GM23338 (cell line): ENCODE results near the gene NEK11. TPM values are rescaled to one million over a fixed set of nuclear protein-coding genes. Genes with fewer than 3 reads are reported as not detected.

Experiments
- ATAC-seq: fragments of 200-7000 bp; cut with Tn5 transposase; 3 replicates; pipeline ENCODE4 v1.9.1; 2020
- DNase-seq: peaks from one replicate; pipeline ENCODE4 v3.0.0-alpha.2; 2015; ENCODE audit warnings: low spot score
- H2AFZ ChIP-seq: fragments of 200-600 bp; sonication (generic); 2 replicates; pipeline ENCODE4 v1.8.0; 2016; ENCODE audit warnings: antibody characterized with exemption, mild to moderate bottlenecking, moderate library complexity
- H3F3A ChIP-seq: fragments of 200-600 bp; sonication (generic); replicated peaks from 2 replicates; pipeline ENCODE4 v1.8.0; 2017; ENCODE audit warnings: antibody characterized with exemption, mixed run types, low read depth
- H3K27ac ChIP-seq: fragments of 200-600 bp; sonication (generic); 2 replicates; pipeline ENCODE4 v1.6.1; 2016; ENCODE audit warnings: low read depth
- H3K27me3 ChIP-seq: fragments of 200-600 bp; sonication (generic); 2 replicates; pipeline ENCODE4 v1.8.0; 2016; ENCODE audit warnings: mild to moderate bottlenecking, mixed run types, moderate library complexity; ENCODE audit not compliant: insufficient read depth
- H3K36me3 ChIP-seq: fragments of 200-600 bp; sonication (generic); 2 replicates; pipeline ENCODE4 v1.8.0; 2016; ENCODE audit warnings: mild to moderate bottlenecking; ENCODE audit not compliant: insufficient read depth
- H3K4me1 ChIP-seq: fragments of 200-600 bp; sonication (generic); 2 replicates; pipeline ENCODE4 v1.8.0; 2016; ENCODE audit warnings: mild to moderate bottlenecking, moderate library complexity; ENCODE audit not compliant: insufficient read depth
- H3K4me2 ChIP-seq: fragments of 200-600 bp; sonication (generic); 2 replicates; pipeline ENCODE4 v1.7.1; 2017; ENCODE audit warnings: mixed run types
- H3K4me3 ChIP-seq: fragments of 200-600 bp; sonication (generic); 2 replicates; pipeline ENCODE4 v1.6.1; 2016; ENCODE audit warnings: mixed run types
- H3K79me2 ChIP-seq: fragments of 200-600 bp; sonication (generic); replicated peaks from 2 replicates; pipeline ENCODE4 v1.8.0; 2017; ENCODE audit warnings: mild to moderate bottlenecking; ENCODE audit not compliant: insufficient read depth
- H3K9me2 ChIP-seq: fragments of 200-600 bp; sonication (generic); 2 replicates; pipeline ENCODE4 v1.8.0; 2017; ENCODE audit not compliant: insufficient read depth
- H4K20me1 ChIP-seq: fragments of 200-600 bp; sonication (generic); replicated peaks from 2 replicates; pipeline ENCODE4 v1.8.0; 2017; ENCODE audit warnings: mild to moderate bottlenecking; ENCODE audit not compliant: insufficient read depth
- H3K27ac Mint-ChIP-seq: 2 replicates; pipeline ENCODE4 v1.8.0; 2020; ENCODE audit warnings: inconsistent platforms, mild to moderate bottlenecking, moderate library complexity, mixed read lengths
- H3K27me3 Mint-ChIP-seq: 3 replicates; pipeline ENCODE4 v1.8.0; 2022; ENCODE audit warnings: low read depth, mild to moderate bottlenecking, moderate library complexity, mixed read lengths, inconsistent platforms; ENCODE audit not compliant: insufficient read depth, poor library complexity
- H3K36me3 Mint-ChIP-seq: 3 replicates; pipeline ENCODE4 v1.8.0; 2021; ENCODE audit warnings: low read depth, mild to moderate bottlenecking, inconsistent platforms, moderate library complexity, mixed read lengths
- H3K4me1 Mint-ChIP-seq: 3 replicates; pipeline ENCODE4 v1.8.0; 2020; ENCODE audit warnings: mild to moderate bottlenecking, inconsistent platforms, mixed read lengths
- H3K4me3 Mint-ChIP-seq: 3 replicates; pipeline ENCODE4 v1.8.0; 2021; ENCODE audit warnings: moderate library complexity, mild to moderate bottlenecking, inconsistent platforms, mixed read lengths
- H3K9me3 Mint-ChIP-seq: 3 replicates; pipeline ENCODE4 v1.8.0; 2020; ENCODE audit warnings: moderate library complexity, mild to moderate bottlenecking, inconsistent platforms, mixed read lengths
- CREB1 ChIP-seq: fragments of 250-450 bp; sonication (Bioruptor Pico); IDR thresholded peaks from 2 replicates; pipeline ENCODE4 v1.5.0; 2020; ENCODE audit warnings: low read depth, mild to moderate bottlenecking, moderate library complexity
- CTCF ChIP-seq, 2 experiments: fragments of 200-600 bp in 1 of 2; sonication (generic) in 1 of 2; conservative IDR thresholded peaks; 2 replicates each; pipeline versions ENCODE4 v1.5.1 to v1.6.1; 2016 to 2017; ENCODE audit warnings: antibody characterized with exemption in 2 of 2, low read depth in 2 of 2, mild to moderate bottlenecking in 2 of 2, moderate library complexity in 1 of 2
- ETS1 ChIP-seq: IDR thresholded peaks from 2 replicates; pipeline ENCODE4 v1.6.1; 2016; ENCODE audit warnings: antibody characterized with exemption
- NANOG ChIP-seq: IDR thresholded peaks from 2 replicates; pipeline ENCODE4 v1.6.1; 2016; ENCODE audit warnings: antibody characterized with exemption, borderline replicate concordance
- REST ChIP-seq: IDR thresholded peaks from one replicate; pipeline ENCODE4 v1.6.1; 2018; ENCODE audit warnings: antibody characterized with exemption; ENCODE audit not compliant: unreplicated experiment
- ZNF114 ChIP-seq: fragments of 250-450 bp; sonication (Bioruptor Pico); IDR thresholded peaks from 2 replicates; pipeline ENCODE4 v1.5.0; 2020; ENCODE audit warnings: mild to moderate bottlenecking, moderate library complexity
- ZNF331 ChIP-seq: fragments of 250-450 bp; sonication (Bioruptor Pico); IDR thresholded peaks from 2 replicates; pipeline ENCODE4 v1.5.0; 2020; ENCODE audit warnings: low read depth, mild to moderate bottlenecking, moderate library complexity
- ZNF462 ChIP-seq: fragments of 250-450 bp; sonication (Bioruptor Pico); IDR thresholded peaks from 2 replicates; pipeline ENCODE4 v1.5.0; 2020; ENCODE audit warnings: mild to moderate bottlenecking, moderate library complexity
- polyA plus RNA-seq: library from polyadenylated mRNA; unstranded; fragments of >200 nt; fragmentation: Nextera tagmentation; extraction: Ambion mirVana; gene quantifications from 2 replicates; pipeline ENCODE4 v1.2.1, GENCODE V29; 2016
- total RNA-seq: library from RNA; depleted of rRNA; stranded (reverse); fragments of >200 nt; shearing (Covaris generic); gene quantifications from 2 replicates; pipeline ENCODE4 v1.2.3, GENCODE V29; 2014

NEK11 gene
- total and polyA plus RNA-seq, 2 experiments from 2014 or later: 0.80 to 1.1 TPM

GRCh38 chr3:131072845-131073244 is 46.2 kb downstream of the NEK11 start (continued):
- TF ChIP-seq ZNF462 (CRISPR knock-in tag): no peak

- Mint-ChIP-seq H3K36me3 (no peaks in the 10 kb centered on the region), H3K27ac (no peak overlapping the region), H3K4me3 (no peak overlapping the region), H3K27me3 (no peaks in the 10 kb centered on the region), H3K4me1 (peaks cover 32% of the 10 kb centered on the region), H3K9me3 (no peaks in the 10 kb centered on the region)
- ATAC-seq (no peak), DNase-seq (no peak)
- Histone ChIP-seq H2AFZ (no peak overlapping the region), H3K4me1 (peaks cover 22% of the 10 kb centered on the region), H3K27me3 (no peaks in the 10 kb centered on the region), H3K36me3 (no peaks in the 10 kb centered on the region), H3K79me2 (no peaks in the 10 kb centered on the region), H3K9me2 (no peaks in the 10 kb centered on the region), H4K20me1 (no peaks in the 10 kb centered on the region), H3K4me2 (no peak overlapping the region), H3K4me3 (no peak overlapping the region), H3K27ac (no peak overlapping the region), H3F3A (no peaks in the 10 kb centered on the region)
- TF ChIP-seq CTCF (conservative IDR thresholded peaks at IDR 0.05; ENCODE audit: low read depth in 2 of 2) (no peak), NANOG (no peak), ZNF114 (CRISPR knock-in tag) (no peak), ETS1 (no peak), REST (no peak), CREB1 (CRISPR knock-in tag) (no peak), ZNF331 (CRISPR knock-in tag) (no peak)
Observed at GRCh38 chr3:131075632-131076328, 49.1 kb downstream of the NEK11 start.
